Measurements from ENCODE around the gene SBF2.

SBF2 gene

DNA sequence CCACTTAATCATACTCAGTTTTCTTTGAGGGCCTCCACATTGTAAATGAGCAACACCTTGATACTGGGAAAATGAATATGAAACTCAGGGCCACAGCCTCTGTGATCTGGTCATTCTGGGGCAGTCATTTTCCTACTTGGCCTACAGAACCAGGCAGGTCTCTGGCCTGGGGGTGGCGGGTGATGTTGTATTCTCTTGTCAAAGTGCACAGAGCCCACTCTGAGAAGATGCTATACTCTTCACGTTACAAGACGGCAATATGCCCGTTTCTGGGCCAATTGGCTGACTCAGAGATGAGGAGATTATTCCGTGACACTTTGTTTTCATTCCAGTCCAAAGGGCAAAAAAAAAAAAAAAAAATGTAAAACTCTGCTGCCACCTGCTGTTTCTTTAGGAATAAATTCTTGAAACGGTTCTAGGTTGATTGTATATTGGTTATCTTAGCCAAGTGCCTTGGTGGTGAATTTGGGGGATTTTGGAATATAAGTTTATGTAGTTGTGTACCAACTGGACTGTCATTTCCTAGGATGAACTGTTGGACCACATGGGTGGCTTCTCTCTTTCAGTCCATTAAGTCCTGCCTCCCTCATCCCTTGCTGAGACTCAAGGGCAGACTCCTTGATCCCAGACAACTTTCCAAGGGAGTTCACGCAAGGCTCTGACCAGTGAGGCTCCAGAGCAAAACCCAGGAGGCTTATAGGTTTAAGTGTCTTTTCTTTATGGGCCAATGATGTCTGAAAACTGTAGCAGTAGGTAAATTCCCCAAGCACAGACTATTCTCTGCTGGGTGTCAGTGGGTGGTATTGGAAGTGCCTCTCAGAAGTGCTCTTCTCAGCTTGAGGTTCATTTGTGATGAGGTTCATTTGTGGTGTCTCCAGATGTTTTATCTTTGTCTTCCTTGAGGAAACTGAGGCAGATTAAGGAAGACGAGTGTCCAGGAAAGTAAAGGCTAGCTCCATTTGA is 29.1 kb upstream of the SBF2 start:
- Histone ChIP-seq H3K4me3 (replicated peaks; ENCODE audit: insufficient read depth, low read length) (no peak overlapping the region), H3K27me3 (ENCODE audit: insufficient read depth, poor library complexity, severe bottlenecking) (no peaks in the 10 kb centered on the region), H3K27ac (replicated peaks) (no peak overlapping the region)
- peak in 1 of 2 experiments; percentile 25 for DNase-seq (ENCODE audit: low read depth in 1 of 2, low spot score in 1 of 2)
- no peak for TF ChIP-seq POLR2AphosphoS5 (IDR thresholded peaks at IDR 0.05; ENCODE audit: low read depth)
- TF ChIP-seq, protein P1, sequence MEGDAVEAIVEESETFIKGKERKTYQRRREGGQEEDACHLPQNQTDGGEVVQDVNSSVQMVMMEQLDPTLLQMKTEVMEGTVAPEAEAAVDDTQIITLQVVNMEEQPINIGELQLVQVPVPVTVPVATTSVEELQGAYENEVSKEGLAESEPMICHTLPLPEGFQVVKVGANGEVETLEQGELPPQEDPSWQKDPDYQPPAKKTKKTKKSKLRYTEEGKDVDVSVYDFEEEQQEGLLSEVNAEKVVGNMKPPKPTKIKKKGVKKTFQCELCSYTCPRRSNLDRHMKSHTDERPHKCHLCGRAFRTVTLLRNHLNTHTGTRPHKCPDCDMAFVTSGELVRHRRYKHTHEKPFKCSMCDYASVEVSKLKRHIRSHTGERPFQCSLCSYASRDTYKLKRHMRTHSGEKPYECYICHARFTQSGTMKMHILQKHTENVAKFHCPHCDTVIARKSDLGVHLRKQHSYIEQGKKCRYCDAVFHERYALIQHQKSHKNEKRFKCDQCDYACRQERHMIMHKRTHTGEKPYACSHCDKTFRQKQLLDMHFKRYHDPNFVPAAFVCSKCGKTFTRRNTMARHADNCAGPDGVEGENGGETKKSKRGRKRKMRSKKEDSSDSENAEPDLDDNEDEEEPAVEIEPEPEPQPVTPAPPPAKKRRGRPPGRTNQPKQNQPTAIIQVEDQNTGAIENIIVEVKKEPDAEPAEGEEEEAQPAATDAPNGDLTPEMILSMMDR (IDR thresholded peaks at IDR 0.05; ENCODE audit: insufficient read depth, low read length) = peak; percentile 7
- no peak for TF ChIP-seq GABPA (IDR thresholded peaks at IDR 0.05; ENCODE audit: low read depth)

DNA sequence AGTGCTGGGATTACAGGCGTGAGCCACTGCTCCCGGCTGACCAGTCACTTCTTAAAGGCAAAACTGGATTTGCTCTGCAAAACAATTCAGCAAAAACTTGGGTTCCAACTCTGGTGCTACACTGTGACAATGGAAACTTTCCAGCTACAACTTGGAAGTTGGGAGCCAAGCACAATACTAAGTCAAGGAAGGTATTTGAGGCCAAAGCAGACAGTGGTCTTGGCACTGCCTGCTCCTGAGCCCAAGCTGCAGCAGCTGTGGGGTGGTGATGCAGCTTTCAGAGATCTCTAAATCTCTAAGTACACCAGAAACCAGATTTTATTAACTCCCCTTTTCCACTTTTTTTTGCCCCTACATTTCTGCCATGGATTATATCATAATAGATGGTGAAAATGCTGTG is 28.4 kb upstream of the SBF2 start:
- no peak for DNase-seq (ENCODE audit: low read depth in 1 of 2, low spot score in 1 of 2)
- Histone ChIP-seq H3K27me3 (ENCODE audit: insufficient read depth, poor library complexity, severe bottlenecking) (no peaks in the 10 kb centered on the region), H3K4me3 (replicated peaks; ENCODE audit: insufficient read depth, low read length) (no peak overlapping the region), H3K27ac (replicated peaks) (no peak overlapping the region)
- TF ChIP-seq, protein P2, sequence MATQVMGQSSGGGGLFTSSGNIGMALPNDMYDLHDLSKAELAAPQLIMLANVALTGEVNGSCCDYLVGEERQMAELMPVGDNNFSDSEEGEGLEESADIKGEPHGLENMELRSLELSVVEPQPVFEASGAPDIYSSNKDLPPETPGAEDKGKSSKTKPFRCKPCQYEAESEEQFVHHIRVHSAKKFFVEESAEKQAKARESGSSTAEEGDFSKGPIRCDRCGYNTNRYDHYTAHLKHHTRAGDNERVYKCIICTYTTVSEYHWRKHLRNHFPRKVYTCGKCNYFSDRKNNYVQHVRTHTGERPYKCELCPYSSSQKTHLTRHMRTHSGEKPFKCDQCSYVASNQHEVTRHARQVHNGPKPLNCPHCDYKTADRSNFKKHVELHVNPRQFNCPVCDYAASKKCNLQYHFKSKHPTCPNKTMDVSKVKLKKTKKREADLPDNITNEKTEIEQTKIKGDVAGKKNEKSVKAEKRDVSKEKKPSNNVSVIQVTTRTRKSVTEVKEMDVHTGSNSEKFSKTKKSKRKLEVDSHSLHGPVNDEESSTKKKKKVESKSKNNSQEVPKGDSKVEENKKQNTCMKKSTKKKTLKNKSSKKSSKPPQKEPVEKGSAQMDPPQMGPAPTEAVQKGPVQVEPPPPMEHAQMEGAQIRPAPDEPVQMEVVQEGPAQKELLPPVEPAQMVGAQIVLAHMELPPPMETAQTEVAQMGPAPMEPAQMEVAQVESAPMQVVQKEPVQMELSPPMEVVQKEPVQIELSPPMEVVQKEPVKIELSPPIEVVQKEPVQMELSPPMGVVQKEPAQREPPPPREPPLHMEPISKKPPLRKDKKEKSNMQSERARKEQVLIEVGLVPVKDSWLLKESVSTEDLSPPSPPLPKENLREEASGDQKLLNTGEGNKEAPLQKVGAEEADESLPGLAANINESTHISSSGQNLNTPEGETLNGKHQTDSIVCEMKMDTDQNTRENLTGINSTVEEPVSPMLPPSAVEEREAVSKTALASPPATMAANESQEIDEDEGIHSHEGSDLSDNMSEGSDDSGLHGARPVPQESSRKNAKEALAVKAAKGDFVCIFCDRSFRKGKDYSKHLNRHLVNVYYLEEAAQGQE (IDR thresholded peaks at IDR 0.05; ENCODE audit: insufficient replicate concordance, low read depth) = no peak

DNA sequence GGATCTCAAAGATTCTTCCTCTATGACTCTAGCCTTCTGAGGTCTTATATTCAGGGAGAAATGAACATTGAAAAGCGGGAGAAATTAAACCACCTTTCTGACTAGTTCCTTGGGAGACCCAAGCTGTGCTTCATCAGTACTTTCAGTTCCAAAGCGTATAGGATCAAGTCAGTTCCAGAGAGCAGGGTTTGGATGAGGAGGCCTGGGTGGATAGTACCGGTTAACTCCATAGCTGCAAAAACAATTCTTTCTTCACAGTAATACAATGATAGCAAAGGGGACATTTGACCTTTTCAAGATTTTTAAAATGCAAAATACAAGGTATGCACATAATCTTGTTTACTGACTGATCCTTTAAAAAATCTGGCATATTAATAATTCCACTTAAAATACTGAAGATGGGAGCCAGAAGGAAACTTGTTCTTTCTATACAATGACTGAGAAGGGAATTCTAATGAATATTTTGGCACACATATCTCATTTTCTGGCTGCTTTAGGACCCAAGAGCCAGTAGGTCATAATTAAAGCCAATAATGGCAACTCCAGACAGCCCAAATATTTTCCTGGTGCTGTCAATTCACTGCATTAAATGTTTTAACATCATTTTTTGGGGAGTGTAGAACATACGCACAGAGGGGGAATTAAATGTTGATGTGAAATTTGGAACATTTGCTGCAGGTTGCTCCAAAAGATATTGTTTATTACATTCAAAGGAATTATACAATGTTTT is 26.9 kb upstream of the SBF2 start:
- no peak overlapping the region for H3K4me3 ChIP-seq (replicated peaks; ENCODE audit: insufficient read depth, low read length)
- no peak for TF ChIP-seq SPI1 (IDR thresholded peaks at IDR 0.05; ENCODE audit: borderline replicate concordance, low read depth)
- TF ChIP-seq, protein P2 (IDR thresholded peaks at IDR 0.05; ENCODE audit: insufficient replicate concordance, low read depth) = no peak
- TF ChIP-seq GABPA (IDR thresholded peaks at IDR 0.05; ENCODE audit: low read depth) = no peak
- no peak for TF ChIP-seq POLR2AphosphoS5 (IDR thresholded peaks at IDR 0.05; ENCODE audit: low read depth)
- TF ChIP-seq, protein P1 (IDR thresholded peaks at IDR 0.05; ENCODE audit: insufficient read depth, low read length) = no peak
- no peaks in the 10 kb centered on the region for H3K27me3 ChIP-seq (ENCODE audit: insufficient read depth, poor library complexity, severe bottlenecking)
- no peak for DNase-seq (ENCODE audit: low read depth in 1 of 2, low spot score in 1 of 2)
- no peak overlapping the region for H3K27ac ChIP-seq (replicated peaks)
